Stimulated activated naive CD4-positive, alpha-beta T cell treated with Interleukin-2 at 50 U/mL for 16 hours (primary cell): Measurements from ENCODE around the gene RUNDC3A.
"Not testable (repeated sequence)": the region's sequence is repeated elsewhere in the genome, so short reads cannot be mapped to it uniquely, and the experiment has no call there.

ENCODE experiments used
- DNase-seq: peaks from one replicate; lab custom pipeline; 2025; lab: John Stamatoyannopoulos, UW

Gene RUNDC3A

GRCh38 chr17:44343510-44344209, 35.3 kb downstream of the RUNDC3A start:
- no peak for DNase-seq

- DNase-seq: peak; percentile 83
These were observed 36.6 kb downstream of the RUNDC3A start, which contains the start of gene GRN for GRCh38 chr17:44344939-44345453. GRN (plus strand) TSS chr17:44345302; CDS start chr17:44349165, 3,863 bp downstream.

DNA sequence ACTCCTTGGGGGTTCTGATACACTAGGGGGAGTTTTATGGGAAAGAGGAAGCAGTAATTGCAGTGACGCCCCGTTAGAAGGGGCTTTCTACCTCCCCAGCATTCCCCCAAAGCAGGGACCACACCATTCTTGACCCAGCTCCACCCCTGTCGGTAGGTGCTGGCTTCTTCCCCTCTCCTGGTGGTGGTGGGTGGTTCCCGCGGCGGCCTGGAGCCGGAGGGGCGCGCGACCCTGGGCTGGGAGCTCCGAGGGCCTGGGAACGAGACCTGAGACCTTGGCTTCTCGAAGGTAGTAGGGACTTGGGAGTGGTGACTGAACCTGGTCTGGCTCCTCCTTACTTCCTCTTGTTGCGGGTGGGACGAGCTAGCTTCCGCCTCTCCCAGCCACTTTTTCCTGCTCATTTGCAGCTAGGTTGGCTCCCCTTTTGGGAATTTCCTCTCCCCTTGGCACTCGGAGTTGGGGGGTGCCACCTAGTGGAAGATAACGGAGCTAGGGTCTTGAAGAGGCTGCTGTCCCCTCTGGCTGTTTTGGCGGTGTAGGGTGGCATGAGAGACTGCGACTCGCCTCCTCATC, 37.1 kb downstream of the RUNDC3A start:
- peak; percentile 25 for DNase-seq

- no peak for DNase-seq
These were observed 37.9 kb downstream of the RUNDC3A start for GRCh38 chr17:44346064-44346844.

GRCh38 chr17:44347206-44348055, 39.0 kb downstream of the RUNDC3A start:
- DNase-seq: not testable (repeated sequence)

GRCh38 chr17:44348234-44348987, 40.0 kb downstream of the RUNDC3A start:
- no peak for DNase-seq

DNA sequence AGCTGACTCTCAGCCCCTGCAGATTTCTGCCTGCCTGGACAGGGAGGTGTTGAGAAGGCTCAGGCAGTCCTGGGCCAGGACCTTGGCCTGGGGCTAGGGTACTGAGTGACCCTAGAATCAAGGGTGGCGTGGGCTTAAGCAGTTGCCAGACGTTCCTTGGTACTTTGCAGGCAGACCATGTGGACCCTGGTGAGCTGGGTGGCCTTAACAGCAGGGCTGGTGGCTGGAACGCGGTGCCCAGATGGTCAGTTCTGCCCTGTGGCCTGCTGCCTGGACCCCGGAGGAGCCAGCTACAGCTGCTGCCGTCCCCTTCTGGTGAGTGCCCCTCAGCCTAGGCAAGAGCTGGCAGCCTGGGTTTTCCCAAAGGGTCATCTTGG, 40.6 kb downstream of the RUNDC3A start:
- DNase-seq: no peak

- no peak for DNase-seq
These were observed 41.2 kb downstream of the RUNDC3A start for GRCh38 chr17:44349553-44350070.

GRCh38 chr17:44350733-44351226, 42.4 kb downstream of the RUNDC3A start:
- DNase-seq: peak; percentile 57

DNA sequence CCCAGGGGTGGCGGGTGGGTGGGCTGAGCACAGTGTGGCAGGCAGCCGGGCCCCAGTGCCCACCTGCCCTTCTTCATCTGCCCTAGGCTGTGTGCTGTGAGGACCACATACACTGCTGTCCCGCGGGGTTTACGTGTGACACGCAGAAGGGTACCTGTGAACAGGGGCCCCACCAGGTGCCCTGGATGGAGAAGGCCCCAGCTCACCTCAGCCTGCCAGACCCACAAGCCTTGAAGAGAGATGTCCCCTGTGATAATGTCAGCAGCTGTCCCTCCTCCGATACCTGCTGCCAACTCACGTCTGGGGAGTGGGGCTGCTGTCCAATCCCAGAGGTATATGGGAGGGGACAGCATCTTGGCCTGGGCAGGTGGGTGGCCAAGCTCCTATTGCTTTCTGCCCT, 43.1 kb downstream of the RUNDC3A start:
- no peak for DNase-seq

- DNase-seq: no peak
These were observed 43.8 kb downstream of the RUNDC3A start for GRCh38 chr17:44351961-44352827.

DNA sequence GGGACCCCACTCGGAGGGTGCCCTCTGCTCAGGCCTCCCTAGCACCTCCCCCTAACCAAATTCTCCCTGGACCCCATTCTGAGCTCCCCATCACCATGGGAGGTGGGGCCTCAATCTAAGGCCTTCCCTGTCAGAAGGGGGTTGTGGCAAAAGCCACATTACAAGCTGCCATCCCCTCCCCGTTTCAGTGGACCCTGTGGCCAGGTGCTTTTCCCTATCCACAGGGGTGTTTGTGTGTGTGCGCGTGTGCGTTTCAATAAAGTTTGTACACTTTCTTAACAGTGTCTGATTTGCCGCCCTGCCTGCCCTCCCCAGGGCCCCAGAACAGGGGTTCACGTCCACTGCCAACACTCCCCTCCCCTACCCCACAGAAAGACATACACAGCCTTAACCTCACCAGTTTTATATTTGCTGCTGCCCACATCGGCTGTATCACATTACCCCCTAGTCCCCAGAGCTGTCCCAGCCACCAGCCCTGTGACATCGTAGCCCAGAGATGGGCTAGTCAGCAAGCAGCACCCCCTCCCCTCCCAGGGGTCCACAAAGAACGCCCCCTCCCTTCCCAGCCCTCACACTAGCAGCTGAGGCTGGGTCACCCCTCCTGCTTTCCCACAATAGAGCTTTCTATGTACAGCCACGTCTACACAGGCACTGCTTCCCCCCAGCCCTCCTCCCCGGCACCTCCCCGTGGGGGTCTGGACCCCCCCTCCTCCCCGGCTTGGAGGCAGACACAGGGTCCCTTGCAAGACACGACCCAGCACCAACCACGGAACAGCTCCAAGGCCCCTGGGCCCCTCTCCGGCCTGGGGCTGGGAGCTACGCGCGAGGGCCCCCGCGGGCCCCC, 44.6 kb downstream of the RUNDC3A start:
- no peak for DNase-seq

DNA sequence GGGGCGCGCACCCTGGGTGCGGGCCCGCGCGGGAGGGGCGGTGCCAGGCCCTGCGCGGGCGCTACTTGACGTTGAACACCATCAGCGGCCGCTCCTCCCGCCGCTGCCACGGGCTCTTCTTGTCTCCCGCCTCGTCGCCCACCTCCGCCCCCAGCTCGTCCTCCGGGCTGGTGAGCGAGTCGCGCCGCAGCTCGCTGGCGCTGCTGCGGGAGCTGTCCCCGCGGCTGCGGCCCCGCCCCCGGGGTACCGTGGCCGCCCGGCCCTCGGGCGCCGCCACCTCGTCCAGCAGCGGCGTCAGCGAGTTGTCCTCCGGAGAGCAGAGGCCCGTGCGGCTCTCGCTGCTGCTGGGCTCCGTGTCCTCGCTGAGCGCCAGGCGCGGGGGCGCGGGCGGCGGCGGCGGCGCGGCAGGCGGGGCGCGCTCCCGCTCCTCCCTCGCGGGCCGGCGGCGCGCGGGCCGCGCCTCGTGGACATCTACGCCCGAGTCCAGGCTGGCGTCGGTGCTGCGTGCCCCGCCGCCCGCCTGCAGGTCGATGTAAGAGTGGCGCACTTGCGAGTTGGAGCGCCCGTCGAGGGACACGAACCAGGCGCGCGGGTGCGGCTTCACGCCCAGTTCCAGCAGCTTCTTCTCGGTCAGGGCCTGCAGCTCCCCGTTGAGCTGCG, 45.4 kb downstream of the RUNDC3A start:
- DNase-seq: no peak

DNA sequence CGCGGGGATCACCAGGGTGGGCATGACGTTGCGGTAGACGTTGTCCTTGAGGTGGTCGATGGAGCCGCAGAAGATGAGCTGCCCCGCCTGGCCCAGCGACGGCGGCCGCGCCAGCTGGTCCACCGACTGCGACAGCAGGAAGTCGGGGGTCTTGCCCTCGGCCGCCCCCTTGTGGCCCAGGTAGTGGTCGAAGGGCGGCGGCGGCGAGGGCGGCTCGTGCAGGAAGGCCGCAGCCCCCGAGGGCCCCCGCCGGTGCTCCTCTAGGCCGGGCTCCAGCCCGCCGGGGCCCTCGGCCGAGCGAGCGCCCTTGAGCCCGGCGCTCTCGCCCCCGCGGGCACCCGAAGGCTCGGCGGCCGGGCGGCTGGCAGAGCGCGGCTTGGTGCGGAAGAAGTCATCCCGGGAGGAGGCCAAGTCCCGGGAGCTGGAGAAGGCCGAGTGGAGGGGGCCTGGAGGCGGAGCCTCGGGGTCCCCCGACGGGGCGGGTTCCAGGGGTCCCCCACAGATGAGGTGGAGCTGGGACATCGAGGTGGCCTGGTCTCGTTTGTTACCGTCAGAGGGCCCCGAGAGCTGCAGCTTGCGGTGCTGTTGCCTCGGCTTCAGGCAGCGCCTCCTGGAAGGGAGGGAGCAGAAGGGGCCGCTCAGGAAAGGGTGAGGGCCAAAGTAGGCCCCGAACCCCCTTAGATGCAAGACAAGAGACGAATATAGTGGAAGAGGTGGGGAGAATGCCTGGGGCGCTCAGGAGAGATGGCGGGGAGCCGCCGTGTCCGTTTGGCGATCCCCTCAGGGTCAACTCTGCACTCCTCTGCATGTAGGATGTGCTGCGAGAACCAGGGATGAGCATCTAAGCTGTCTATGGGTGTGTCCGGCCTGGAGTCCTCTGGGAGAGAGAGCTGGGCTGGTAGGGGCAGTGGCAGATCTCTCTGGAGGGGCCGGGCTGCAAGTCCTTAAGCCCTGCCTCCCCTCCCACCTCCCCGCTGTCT, 46.5 kb downstream of the RUNDC3A start:
- DNase-seq: peak; percentile 37

DNA sequence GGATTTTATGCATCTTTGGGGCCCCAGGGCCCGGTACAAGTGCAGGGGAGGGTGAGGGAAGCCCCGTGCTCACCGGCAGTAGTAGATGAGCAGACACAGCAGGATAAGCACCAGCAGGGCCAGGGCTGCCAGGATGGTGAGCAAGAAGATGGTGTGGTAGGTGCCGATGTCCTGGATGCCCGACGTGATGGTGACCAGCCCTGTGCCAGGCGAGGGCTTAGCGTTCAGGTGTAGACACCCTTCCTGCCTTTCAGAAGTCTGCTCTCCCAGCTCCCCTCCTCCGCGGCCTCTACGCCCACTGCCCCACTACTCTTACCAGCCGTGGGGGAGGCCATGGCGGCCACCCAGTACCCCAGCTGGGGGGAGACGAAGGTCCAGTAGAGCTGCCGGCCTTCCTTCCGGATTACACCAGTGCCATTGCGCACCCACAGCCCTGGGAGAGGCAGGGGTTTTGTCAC, 47.3 kb downstream of the RUNDC3A start:
- no peak for DNase-seq

DNA sequence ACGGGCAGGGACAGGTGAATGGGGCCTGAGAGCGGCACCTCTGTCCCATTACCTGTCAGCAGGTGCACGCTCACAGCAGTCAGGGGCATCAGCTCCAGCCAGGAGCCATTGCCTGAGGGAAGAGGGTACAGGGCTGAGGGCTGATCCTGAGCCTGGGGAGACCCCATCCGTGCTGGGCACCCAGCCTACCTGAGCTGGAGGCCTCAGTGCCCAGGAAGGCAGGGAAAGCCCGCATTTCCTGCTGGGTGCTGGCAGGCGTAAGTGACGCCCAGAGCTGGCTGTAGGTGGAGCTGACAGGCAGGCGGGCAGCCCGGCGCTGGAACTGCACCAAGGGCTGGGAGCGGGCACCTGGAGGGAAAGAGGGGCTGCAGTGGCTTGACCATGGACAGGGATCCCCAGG, 47.8 kb downstream of the RUNDC3A start:
- DNase-seq: no peak

GRCh38 chr17:44358066-44358465, 49.7 kb downstream of the RUNDC3A start:
- DNase-seq: no peak
